HFF-Myc (cell line): ENCODE data around the gene TMEM171.

Experiments
- DNase-seq: peaks from one replicate; pipeline ENCODE4 v3.0.0-alpha.2; 2011; ENCODE audit warnings: low read depth; ENCODE audit errors: extremely low read depth
- H3K4me3 ChIP-seq: replicated peaks from 2 replicates; pipeline ENCODE4 v1.5.1; 2011; ENCODE audit warnings: low read depth, mild to moderate bottlenecking, control low read depth, low read length
- TF ChIP-seq, protein P1 (sequence below): IDR thresholded peaks from 2 replicates; pipeline ENCODE4 v1.5.1; 2012; ENCODE audit warnings: mild to moderate bottlenecking, low read depth, low read length, control low read depth; ENCODE audit errors: missing control alignments

The TMEM171 gene

GRCh38 chr5:73136055-73136562, 15.7 kb downstream of the TMEM171 start:
- H3K4me3 ChIP-seq, result no peak overlapping the region
- TF ChIP-seq, protein P1, sequence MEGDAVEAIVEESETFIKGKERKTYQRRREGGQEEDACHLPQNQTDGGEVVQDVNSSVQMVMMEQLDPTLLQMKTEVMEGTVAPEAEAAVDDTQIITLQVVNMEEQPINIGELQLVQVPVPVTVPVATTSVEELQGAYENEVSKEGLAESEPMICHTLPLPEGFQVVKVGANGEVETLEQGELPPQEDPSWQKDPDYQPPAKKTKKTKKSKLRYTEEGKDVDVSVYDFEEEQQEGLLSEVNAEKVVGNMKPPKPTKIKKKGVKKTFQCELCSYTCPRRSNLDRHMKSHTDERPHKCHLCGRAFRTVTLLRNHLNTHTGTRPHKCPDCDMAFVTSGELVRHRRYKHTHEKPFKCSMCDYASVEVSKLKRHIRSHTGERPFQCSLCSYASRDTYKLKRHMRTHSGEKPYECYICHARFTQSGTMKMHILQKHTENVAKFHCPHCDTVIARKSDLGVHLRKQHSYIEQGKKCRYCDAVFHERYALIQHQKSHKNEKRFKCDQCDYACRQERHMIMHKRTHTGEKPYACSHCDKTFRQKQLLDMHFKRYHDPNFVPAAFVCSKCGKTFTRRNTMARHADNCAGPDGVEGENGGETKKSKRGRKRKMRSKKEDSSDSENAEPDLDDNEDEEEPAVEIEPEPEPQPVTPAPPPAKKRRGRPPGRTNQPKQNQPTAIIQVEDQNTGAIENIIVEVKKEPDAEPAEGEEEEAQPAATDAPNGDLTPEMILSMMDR, result no peak
- DNase-seq, result no peak

- no peak overlapping the region for H3K4me3 ChIP-seq
- DNase-seq, result no peak
- TF ChIP-seq, protein P1, result no peak
These were observed 17.5 kb downstream of the TMEM171 start for GRCh38 chr5:73137563-73138530.

GRCh38 chr5:73139485-73139884, 19.1 kb downstream of the TMEM171 start:
- TF ChIP-seq, protein P1, result no peak
- H3K4me3 ChIP-seq, result no peak overlapping the region
- DNase-seq, result no peak

DNA sequence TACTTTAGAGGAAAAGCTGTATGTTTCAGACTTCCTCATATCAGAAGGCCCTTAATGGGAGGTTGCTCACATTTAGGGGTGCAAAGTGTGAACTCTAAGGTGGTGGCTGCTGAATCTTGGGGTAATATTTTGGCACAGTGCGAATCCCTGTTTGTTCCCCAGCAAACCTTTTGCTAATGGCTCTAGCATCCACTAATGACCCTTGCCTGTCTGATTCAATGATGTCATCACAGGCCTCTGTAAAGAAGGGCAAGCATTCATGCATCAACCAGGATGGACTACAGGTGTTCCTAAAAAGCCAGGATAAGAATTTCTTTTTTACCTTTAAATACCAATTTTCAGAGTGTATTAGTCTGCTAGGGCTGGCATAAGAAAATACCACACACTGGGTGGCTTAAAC, 20.4 kb downstream of the TMEM171 start:
- no peak overlapping the region for H3K4me3 ChIP-seq
- no peak for DNase-seq
- TF ChIP-seq, protein P1, result no peak

DNA sequence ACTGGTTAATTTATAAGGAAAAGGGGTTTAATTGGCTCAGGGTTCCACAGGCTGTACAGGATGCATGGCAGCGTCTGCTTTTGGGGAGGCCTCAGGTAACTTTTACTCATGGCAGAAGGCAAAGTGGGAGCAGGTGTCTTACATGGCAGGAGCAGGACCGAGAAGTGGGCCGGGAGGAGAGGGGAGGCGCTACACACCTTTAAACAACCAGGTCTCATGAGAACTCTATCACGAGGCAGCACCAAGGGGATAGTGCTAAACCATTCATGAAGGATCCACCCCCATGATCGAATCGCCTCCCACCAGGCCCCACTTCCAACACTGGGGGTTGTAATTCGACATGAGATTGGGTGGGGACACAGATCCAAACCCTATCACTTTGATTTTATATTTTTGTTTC, 21.7 kb downstream of the TMEM171 start:
- DNase-seq, result no peak
- H3K4me3 ChIP-seq, result no peak overlapping the region
- TF ChIP-seq, protein P1, result no peak

DNA sequence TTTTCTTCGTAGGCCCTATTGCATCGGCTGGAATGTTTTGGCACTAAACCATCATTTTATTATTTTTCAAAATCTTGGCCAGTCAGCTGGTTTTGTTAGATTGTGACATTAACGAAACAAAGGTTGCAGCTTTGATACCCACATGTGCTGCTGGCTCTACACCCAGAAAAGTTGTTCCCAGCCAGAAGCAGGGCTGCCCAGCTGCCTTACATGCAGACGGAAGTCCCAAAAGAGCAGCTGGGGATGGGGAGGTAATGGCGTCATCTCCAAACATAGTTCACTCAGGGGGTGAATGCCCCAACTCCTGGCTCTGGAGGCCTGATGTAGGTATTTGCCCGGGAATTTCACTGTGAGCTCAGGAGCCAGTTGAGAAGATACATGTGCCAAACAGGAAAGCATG, 23.3 kb downstream of the TMEM171 start:
- TF ChIP-seq, protein P1, result no peak
- no peak for DNase-seq
- H3K4me3 ChIP-seq, result no peak overlapping the region
